ENCODE data around the gene UBE3A.

Gene UBE3A

GRCh38 chr15:25422021-25422420 is 16.8 kb downstream of the UBE3A start:
- H3K79me2 ChIP-seq (ENCODE audit: insufficient read depth, low read length), result peaks cover 100% of the 10 kb centered on the region
- H3F3A ChIP-seq (ENCODE audit: low read depth), result no peaks in the 10 kb centered on the region
- H3K9me2 ChIP-seq (replicated peaks; ENCODE audit: low read depth, low read length), result no peaks in the 10 kb centered on the region
- H2AFZ ChIP-seq (ENCODE audit: low read length), result no peak overlapping the region
- no peak overlapping the region for H3K4me2 ChIP-seq (ENCODE audit: low read depth, low read length, poor library complexity, severe bottlenecking)
- H3K27me3 ChIP-seq (ENCODE audit: insufficient read depth, low read length, poor library complexity, severe bottlenecking), result no peaks in the 10 kb centered on the region
- H3K9me3 ChIP-seq (ENCODE audit: insufficient read depth, low read depth, low read length), result peaks cover 3% of the 10 kb centered on the region; the same call in 1 of the 2 replicates
- no peak overlapping the region for H3K4me3 ChIP-seq (ENCODE audit: low read length, poor library complexity, severe bottlenecking)
- TF ChIP-seq EZH2phosphoT487 (IDR thresholded peaks at IDR 0.05; ENCODE audit: borderline replicate concordance), result no peak
- TF ChIP-seq CTCF (conservative IDR thresholded peaks at IDR 0.05; ENCODE audit: low read length), result no peak
- no peak overlapping the region for H3K9ac ChIP-seq (ENCODE audit: low read depth, low read length, poor library complexity, severe bottlenecking)
- peaks cover 33% of the 10 kb centered on the region for H3K4me1 ChIP-seq (ENCODE audit: insufficient read depth, low read length, poor library complexity, severe bottlenecking)
- H3K36me3 ChIP-seq (ENCODE audit: insufficient read depth, low read length), result peaks cover 12% of the 10 kb centered on the region
- peaks cover 96% of the 10 kb centered on the region for H4K20me1 ChIP-seq (ENCODE audit: insufficient read depth, low read length, poor library complexity, severe bottlenecking)

- Histone ChIP-seq H3F3A (ENCODE audit: low read depth) (no peaks in the 10 kb centered on the region), H3K4me2 (ENCODE audit: low read depth, low read length, poor library complexity, severe bottlenecking) (no peak overlapping the region), H3K9ac (ENCODE audit: low read depth, low read length, poor library complexity, severe bottlenecking) (no peak overlapping the region), H3K4me1 (ENCODE audit: insufficient read depth, low read length, poor library complexity, severe bottlenecking) (peaks cover 20% of the 10 kb centered on the region), H3K9me2 (replicated peaks; ENCODE audit: low read depth, low read length) (no peaks in the 10 kb centered on the region), H3K9me3 (ENCODE audit: insufficient read depth, low read depth, low read length) (peaks cover 3% of the 10 kb centered on the region; the same call in 1 of the 2 replicates), H3K27me3 (ENCODE audit: insufficient read depth, low read length, poor library complexity, severe bottlenecking) (no peaks in the 10 kb centered on the region), H3K4me3 (ENCODE audit: low read length, poor library complexity, severe bottlenecking) (no peak overlapping the region), H2AFZ (ENCODE audit: low read length) (no peak overlapping the region), H4K20me1 (ENCODE audit: insufficient read depth, low read length, poor library complexity, severe bottlenecking) (peaks cover 97% of the 10 kb centered on the region), H3K36me3 (ENCODE audit: insufficient read depth, low read length) (peaks cover 12% of the 10 kb centered on the region), H3K79me2 (ENCODE audit: insufficient read depth, low read length) (peaks cover 100% of the 10 kb centered on the region)
- TF ChIP-seq CTCF (conservative IDR thresholded peaks at IDR 0.05; ENCODE audit: low read length) (no peak), EZH2phosphoT487 (IDR thresholded peaks at IDR 0.05; ENCODE audit: borderline replicate concordance) (no peak)
Measured at GRCh38 chr15:25418202-25418601, 20.6 kb downstream of the UBE3A start.

- Histone ChIP-seq H3K27me3 (ENCODE audit: insufficient read depth, low read length, poor library complexity, severe bottlenecking) (no peaks in the 10 kb centered on the region), H3K4me2 (ENCODE audit: low read depth, low read length, poor library complexity, severe bottlenecking) (no peak overlapping the region), H3K9me3 (ENCODE audit: insufficient read depth, low read depth, low read length) (peaks cover 3% of the 10 kb centered on the region; the same call in 1 of the 2 replicates), H3K9ac (ENCODE audit: low read depth, low read length, poor library complexity, severe bottlenecking) (no peak overlapping the region), H3K9me2 (replicated peaks; ENCODE audit: low read depth, low read length) (no peaks in the 10 kb centered on the region), H4K20me1 (ENCODE audit: insufficient read depth, low read length, poor library complexity, severe bottlenecking) (peaks cover 97% of the 10 kb centered on the region), H2AFZ (ENCODE audit: low read length) (no peak overlapping the region), H3F3A (ENCODE audit: low read depth) (no peaks in the 10 kb centered on the region), H3K4me1 (ENCODE audit: insufficient read depth, low read length, poor library complexity, severe bottlenecking) (peaks cover 20% of the 10 kb centered on the region), H3K79me2 (ENCODE audit: insufficient read depth, low read length) (peaks cover 100% of the 10 kb centered on the region), H3K36me3 (ENCODE audit: insufficient read depth, low read length) (peaks cover 12% of the 10 kb centered on the region), H3K4me3 (ENCODE audit: low read length, poor library complexity, severe bottlenecking) (no peak overlapping the region)
- TF ChIP-seq EZH2phosphoT487 (IDR thresholded peaks at IDR 0.05; ENCODE audit: borderline replicate concordance) (no peak), CTCF (conservative IDR thresholded peaks at IDR 0.05; ENCODE audit: low read length) (no peak)
Measured at GRCh38 chr15:25417604-25418003, 21.2 kb downstream of the UBE3A start.

Data from Loucy (cell line).